Fibroblast of gingiva (primary cell): ENCODE data around the gene INO80C.

Experiments used
- DNase-seq: peaks from one replicate; pipeline ENCODE4 v3.0.0-alpha.2; 2011; ENCODE audit warnings: low read depth

INO80C gene, protein sequence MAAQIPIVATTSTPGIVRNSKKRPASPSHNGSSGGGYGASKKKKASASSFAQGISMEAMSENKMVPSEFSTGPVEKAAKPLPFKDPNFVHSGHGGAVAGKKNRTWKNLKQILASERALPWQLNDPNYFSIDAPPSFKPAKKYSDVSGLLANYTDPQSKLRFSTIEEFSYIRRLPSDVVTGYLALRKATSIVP

DNA sequence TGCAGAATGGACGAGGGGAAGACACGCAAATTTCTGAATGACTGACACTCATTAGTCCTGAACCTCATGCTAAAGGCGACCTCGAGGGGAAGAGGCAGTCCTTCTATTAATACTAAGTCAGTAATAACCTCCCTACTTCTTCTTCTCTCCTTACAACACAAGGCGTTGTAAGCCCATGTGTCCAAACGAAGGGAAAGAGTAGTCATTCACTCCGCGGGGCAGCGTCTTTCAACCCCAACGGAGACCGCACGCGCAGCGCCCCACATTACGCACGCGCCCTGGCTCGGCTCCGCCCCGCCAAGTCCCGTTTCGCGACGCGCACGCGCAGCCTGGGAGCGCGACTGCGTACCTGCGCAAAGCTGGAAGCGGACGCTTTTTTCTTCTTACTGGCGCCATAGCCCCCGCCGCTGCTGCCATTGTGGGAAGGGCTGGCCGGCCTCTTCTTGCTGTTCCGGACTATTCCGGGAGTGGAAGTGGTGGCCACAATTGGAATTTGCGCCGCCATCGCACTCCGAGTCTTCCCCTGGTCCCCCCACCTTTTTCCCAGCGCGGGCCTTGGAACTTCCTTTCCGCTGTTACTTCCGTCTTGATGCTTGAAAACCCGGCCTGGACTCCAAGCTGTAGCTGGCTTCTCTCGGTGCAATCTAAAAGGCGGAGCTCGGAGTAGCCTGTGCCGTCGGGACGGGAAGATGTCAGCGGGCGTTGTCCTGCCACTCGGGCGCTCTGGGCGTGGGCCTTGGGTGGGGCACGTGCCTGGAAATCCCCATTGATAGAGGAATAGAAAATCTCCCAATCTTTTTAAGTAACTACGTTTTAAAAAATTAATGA is at the start of gene INO80C:
INO80C (minus strand) TSS at position 591 of the 828 bp plus-strand sequence; CDS start at position 505, 86 bp downstream.
- peak; percentile 94 for DNase-seq

DNA sequence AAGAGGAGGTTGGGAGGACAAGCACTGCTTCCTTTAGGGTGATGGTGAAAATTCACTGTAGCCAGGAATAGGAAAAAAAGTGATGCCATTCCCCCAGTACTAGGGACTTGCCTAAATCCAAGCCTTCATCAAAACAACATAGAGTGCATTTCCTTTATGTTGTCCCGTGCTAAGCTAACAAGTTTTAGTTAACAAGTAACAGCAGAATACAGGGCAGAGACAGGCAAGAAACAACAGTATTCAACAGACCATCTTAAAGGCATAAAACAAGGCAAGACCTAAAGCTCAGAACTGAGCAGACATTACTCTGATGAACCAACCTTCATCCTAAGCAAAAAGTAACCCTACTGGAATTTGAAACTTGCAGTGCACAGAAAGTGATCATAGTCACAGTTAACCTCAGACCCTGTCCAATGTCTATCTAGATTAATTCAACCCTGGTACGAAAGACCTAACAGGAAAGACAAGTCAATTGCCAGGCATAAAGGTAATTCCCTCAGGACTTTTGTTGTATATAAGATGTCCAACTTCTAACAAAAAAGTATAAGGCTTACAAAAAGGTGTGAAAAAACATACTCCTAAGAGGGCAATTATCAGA is 49.3 kb upstream of the INO80C start:
- no peak for DNase-seq

DNA sequence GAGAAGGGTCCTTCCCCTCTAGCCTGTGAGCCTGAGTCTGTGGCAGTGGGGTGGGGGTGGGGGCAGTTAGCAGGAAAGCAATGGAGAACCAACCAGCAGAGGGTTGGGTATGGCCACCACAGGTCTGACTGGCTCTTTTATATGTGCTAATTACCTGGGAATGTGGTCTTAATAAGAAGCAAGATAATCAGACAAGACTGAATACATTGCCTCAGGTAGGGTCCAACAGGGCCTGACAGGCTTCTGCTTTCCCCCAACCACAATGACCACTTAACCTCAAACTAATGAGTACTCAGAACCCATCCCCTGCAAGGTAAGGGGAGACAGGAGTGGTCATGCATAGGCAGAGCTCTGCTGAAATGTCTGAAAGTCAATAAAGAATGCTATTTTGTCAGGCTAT is 44.6 kb upstream of the INO80C start:
- DNase-seq = no peak

- DNase-seq = no peak
Measured at GRCh38 chr18:35535297-35535696, 37.5 kb upstream of the INO80C start.

GRCh38 chr18:35533916-35534405 is 36.2 kb upstream of the INO80C start:
- DNase-seq = no peak

- DNase-seq = no peak
Measured at GRCh38 chr18:35528749-35529274, 31.1 kb upstream of the INO80C start.

DNA sequence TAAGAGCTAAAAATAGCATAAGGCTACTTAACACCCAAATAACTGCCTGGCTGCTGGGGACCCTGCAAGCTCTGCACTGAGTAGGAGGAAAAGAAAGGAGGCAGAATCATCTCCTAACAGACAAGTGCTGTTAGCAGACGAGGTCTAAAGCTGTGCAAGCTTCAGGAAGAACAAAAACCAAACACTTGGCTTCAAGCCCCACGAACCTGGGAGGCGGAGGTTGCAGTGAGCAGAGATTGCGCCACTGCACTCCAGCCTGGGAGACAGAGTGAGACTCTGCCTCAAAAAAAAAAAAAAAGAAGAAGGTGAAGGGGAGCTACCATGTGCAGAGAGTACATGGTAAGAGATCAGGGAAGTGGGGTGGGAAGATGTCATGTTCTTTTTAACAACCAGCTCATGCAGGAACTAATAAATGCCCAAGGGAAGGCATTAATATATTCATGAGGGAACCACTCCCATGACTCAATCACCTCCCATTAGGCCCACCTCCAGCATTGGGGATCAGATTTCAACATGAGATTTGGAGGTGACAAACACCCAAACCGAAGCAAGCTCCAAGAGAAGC is 28.8 kb upstream of the INO80C start:
- no peak for DNase-seq

DNA sequence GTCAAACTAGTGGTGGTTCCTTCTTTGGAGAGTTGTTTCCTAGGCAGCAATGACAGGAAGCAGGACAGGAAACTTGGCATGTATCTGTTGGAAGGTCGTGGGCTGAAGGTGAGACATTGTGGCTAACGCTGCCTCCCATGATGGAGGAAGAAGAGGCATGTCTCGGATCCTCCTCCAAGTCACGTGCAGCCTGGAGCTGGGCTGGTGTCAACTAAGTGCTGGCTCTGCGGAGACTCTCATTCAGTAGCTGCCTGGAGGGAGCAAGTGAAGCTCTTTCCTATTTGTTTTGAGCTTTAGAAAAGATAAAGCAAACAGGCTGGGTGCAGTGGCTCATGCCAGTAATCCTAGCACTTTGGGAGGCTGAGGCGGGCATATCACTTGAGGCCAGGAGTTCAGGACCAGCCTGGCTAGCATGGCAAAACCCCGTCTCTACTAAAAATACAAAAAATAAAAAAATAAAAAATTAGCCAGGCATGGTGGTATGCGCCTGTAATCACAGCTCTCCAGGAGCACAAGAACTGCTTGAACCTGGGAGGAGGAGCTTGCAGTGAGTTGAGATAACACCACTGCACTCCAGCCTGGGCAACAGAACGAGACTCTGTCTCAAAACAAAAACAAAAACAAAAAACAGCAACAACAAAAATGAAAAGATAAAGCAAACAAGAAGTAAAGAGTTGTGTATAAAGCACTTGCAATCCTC is 28.2 kb upstream of the INO80C start:
- no peak for DNase-seq

DNA sequence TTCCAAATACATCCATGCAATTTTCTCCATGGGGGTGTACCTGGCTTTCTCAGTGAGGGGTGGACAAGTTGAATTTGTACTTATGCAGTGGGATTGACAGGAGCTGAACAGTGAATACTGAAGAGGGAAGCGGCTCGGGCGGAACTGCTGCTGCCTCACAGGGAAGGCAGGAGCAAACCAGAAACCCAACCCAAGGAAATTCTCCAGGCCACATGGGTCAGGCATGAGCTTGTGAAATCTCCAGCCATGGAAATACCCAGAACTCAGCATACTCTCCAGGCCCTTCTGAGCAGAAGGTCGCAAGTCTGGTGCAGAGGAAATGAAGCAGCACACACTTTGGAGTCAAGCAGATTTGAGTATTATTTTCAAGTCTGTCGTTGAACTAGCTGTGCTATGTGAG is 26.5 kb upstream of the INO80C start:
- DNase-seq = peak; percentile 31

DNA sequence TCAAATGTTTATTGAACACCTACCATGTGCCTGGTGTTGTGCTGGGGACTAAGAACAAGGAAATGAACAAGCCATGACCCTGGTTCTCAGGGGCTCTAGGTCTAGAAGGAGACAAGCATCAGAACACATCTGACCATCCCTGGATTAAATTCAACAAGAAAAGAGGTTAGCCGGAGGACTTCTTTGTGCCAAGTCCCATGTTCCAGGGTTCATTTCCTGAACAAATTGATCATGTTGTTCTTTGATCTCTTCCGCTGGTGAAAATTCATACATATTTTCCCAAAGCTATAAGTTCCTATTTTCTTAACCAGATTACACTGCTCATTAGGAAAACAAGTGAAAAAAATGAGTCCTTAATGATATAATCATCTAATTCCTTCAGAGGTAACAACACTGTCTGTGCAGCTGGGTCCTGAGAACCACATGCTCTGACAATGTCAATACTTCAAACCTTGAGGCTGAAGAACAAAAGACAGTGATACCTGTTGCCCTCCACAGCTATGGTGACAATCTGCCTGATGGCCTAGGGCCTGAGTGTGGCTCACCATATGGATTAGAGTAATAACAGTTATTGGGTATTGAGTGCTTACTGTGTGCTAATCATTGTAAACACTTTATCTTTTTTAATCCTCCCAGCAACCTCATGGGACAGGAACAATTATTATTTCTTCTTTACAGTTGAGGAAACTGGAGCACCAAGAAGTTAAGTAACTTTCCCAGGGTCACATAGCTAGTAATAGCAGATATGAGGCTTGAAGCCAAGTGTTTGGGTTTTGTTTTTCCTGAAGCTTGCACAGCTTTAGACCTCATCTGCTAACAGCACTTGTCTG is 24.6 kb upstream of the INO80C start:
- no peak for DNase-seq

DNA sequence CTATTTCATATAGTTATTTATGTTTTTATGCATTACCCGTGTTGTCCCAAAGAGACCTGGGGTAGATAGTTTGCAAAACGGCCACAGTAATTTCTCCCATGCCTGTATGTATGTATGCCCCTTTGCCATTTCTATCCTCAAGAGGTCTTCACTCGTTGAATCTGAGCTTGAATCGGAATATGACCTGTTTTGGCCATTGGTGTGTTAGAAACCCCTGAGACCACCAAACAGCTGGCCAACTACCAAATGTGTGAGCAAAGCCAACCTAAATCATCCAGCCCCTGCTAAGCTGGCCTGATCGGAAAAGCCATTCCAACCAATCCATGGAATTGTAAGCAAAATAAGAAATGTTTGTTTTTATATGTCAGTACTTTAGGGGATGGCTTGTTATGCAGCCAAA is 23.4 kb upstream of the INO80C start:
- no peak for DNase-seq

- DNase-seq = no peak
Measured at GRCh38 chr18:35519148-35519899, 21.6 kb upstream of the INO80C start.

- DNase-seq = no peak
Measured at GRCh38 chr18:35517715-35518114, 20.0 kb upstream of the INO80C start.

DNA sequence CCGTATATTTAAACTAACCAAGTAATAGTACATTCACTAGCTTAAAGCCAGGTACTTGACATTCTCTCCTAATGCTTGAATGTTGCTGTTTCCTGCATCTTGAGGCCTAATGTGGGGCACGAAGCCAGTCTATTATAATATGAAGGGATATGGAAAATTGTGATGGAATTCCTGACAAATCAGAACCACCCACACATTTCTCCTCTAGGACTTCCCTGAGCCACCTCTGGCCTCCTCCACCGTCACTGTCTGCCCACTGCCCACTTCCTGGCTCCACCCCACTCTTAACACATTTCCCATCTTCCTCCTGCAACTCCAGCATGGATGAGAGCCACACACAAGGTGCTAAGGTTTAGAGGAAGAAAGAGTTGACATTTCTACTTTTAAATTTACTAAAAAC is 19.0 kb upstream of the INO80C start:
- DNase-seq = no peak

GRCh38 chr18:35516351-35516750 is 18.6 kb upstream of the INO80C start:
- DNase-seq = no peak

DNA sequence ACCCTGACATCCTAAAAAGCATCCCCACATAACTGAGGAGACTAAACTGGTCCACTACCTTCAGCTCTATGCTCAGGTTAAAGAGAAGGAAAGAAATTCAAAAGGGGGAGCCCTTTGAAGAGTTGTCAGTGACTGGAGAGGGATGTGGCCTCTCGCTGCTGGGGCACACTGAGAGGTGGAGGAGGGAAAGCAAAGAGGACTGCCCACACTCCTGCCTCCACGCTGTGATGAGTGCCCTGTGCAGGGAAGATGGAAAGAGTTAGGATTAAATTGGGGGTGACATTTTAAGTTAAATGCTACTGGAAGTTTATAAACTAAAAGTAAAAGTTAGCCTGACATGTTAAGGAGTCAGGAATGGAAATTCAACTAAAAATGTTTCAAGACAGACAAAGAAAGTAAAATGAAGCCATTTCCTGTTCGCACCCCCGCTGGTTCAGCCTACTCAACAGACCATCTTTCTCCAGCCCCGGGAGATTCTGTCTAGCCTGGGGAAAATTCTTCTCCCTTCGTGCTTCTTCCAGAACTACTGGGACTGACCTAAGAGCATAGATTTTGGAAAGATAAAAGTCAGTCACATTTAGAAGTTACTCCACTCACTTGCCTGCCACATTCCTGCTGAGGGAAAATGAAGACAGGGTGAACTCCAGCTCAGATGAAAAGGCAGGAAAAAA is 17.8 kb upstream of the INO80C start:
- no peak for DNase-seq

- DNase-seq = no peak
Measured at GRCh38 chr18:35514752-35515459, 17.1 kb upstream of the INO80C start.

- DNase-seq = no peak
Measured at GRCh38 chr18:35514283-35514682, 16.5 kb upstream of the INO80C start.
